Measurements from ENCODE around the gene PHACTR1.
"Not testable (repeated sequence)": the region's sequence is repeated elsewhere in the genome, so short reads cannot be mapped to it uniquely, and the experiment has no call there.

Gene PHACTR1

GRCh38 chr6:13216236-13217014 lies 499.9 kb downstream of the PHACTR1 start:
- DNase-seq = peak in 1 of 2 donors; percentile 25

DNA sequence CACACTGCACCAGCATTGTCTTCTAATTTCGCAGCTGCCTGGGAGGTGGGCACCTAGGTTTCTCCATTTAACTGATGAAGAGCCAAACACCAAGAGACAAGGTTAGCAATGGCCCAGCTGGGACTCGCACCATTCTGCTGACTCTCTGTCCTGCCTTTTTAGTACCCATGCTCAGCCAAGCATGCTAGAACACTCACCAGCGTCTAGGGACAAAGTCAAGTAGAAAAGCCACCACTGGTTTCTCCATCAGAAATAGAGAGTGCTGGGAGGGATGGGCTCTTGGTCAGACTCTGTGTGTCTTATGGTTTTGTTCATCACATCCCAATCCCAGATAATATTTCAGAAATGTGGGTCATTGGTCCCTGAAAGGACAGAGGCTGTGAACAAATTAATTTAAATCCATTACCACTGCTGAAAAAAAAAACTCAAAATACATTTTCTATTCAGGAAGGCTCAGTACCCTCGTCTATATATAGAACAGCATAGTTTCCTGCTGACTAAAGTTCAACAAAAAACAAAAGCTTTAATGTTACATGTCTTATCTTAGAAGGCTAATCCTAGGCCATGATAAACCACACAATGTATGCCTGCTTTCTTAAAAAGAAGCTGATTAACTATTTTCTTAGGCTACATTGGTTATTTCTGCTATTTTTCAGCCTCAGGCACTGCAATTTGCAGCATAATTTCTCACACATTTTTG lies 500.8 kb downstream of the PHACTR1 start:
- no peak for DNase-seq

DNA sequence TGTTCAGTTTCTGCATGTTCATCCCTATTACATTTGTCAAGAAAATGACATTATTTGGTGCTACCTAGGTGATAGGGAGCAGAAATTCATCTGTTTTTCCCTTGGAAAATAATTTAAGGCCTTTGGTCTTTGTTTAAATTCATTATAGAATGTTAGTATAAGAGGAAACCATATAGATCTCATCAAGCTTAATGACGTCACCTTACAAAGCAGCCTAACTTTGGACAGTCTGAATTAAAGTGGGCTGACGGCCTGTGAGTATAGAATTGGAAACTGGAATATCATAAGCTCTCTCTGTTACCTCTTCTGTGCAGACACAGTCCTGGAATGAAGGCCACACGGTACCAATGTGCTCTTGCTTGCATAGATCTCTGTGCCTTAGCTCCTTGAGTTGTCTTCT lies 503.7 kb downstream of the PHACTR1 start:
- DNase-seq = no peak

GRCh38 chr6:13222048-13222447 lies 505.5 kb downstream of the PHACTR1 start:
- no peak for DNase-seq

GRCh38 chr6:13226071-13226470 lies 509.5 kb downstream of the PHACTR1 start:
- DNase-seq = no peak

- DNase-seq = no peak
Measured at GRCh38 chr6:13228264-13229204, 512.0 kb downstream of the PHACTR1 start.

DNA sequence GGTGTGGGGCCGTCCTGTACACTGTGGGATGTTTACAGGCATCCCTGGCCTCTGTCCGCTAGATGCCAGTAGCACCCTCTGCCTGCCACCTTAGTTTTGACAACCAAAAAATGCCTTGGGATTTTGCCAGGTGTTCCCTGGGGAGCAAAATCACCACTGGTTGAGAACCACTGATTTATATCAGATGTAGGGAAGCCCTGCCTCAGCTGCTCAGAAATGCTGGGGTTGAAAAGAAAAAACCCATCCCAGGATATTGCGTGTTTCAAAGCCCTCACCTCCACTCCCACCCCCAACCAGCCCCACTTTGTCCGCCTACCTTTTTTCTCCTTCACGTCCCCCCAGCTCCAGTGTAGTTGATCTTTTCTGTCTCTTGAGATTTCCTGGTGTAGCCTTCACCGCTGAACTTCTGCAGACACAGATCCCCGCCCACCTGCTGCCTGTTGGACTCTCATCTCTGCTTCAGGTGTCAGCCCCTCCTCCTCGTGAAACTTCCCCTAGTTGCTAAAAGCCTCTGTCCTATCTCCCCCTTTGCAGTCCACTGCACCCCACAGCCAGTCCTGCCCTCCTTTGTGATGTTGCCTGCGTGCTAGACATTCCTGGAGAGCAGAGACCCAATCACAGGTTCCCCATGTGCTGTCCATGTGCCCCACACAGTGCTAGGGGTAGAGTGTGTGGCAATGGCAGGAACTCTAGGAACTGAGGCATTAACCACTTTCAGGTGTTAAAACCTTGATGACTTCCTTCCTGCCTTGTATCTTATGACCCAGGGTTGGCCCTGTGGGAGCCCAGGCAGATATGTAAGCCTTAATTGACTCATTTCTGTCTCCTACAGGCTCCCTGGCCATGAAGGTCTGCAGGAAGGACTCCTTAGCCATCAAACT lies 512.9 kb downstream of the PHACTR1 start:
- DNase-seq = no peak

DNA sequence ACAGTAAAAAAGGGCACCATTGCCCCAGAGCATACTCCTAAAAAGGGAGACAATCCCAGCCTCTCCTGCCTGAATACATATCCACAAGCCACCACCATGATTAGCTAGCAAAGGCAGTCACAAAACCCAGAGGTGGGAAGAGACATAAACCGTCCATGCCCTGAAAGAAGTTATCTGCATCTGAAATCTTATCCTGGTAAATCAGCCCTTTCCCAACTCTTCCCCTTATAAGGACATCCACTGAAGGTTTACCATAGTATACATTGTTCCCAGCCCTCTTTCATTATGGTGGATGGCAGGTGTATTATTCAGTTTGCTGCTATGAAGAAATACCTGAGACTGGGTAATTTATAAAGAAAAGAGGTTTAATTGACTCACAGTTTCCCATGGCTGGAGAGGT lies 516.5 kb downstream of the PHACTR1 start:
- no peak for DNase-seq

- no peak for DNase-seq
Measured at GRCh38 chr6:13234130-13234529, 517.6 kb downstream of the PHACTR1 start.

- no peak for DNase-seq
Measured at GRCh38 chr6:13235339-13235738, 518.8 kb downstream of the PHACTR1 start.

- DNase-seq = no peak
Measured at GRCh38 chr6:13237318-13237717, 520.8 kb downstream of the PHACTR1 start.

DNA sequence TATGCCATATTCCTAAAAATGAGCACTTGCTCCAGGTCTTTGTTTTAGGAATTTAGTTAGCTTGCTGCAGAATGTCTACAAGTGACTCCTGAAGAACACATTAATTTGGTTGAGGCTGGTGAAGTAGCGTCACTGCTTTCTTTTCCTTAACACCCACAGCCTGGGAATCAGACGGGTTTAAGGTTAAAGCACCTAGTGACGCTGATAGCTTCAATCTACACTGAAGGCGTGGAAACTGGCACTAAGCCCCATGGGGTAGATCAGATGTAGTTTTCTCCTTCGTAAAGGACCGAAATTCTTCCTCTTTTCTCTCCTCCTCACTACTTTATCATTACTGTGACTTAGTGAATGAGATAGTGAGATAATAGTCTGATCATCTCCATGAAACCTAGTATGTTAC lies 521.5 kb downstream of the PHACTR1 start:
- DNase-seq = no peak

DNA sequence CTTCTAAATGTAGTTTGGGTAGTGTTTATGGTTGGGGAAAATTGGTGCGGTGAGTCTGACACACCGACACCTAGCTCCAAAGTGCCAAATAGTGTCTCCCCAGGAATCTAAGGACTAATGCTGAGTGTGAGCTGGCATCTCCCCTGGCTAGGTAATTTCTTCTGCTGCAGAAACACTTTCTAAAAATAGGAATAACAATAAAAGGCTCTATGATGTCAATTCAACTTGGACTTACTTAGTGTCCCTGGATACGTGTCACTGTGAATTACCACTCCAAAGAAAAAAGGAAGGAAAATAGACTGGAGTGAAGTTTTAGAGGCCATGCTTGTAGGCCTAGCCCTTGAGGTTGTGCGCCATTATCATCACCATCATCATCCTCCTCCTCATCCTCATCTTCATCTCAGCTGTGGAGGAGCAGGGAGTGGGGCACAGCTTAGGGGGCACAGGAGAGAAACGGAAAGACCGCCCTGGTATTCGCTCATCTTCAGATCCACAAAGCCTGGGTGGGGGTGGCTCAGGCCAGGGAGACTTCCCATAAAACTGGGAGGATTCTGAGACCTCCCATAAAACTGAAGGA lies 522.2 kb downstream of the PHACTR1 start:
- DNase-seq = no peak

- DNase-seq = no peak
Measured at GRCh38 chr6:13239530-13240455, 523.2 kb downstream of the PHACTR1 start.

- DNase-seq = no peak
Measured at GRCh38 chr6:13241364-13241763, 524.8 kb downstream of the PHACTR1 start.

DNA sequence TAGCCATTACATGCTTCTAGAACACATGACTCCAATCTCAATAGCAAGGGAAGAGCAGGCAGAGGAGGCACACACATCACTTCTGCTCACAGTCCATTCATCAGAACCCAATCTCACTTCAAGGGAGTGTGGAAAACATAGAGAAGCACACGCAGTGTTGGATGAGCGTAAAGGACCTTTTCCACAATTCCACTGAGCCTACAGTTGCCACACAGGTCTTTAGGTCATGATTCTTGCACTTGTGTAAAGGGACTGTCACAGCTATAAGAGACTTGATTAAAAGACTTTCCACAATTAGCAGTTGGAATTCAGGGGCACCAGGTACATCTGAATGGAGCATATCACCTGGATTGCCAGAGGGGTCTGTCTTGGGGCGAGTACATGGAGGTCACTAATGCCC lies 525.6 kb downstream of the PHACTR1 start:
- no peak for DNase-seq

DNA sequence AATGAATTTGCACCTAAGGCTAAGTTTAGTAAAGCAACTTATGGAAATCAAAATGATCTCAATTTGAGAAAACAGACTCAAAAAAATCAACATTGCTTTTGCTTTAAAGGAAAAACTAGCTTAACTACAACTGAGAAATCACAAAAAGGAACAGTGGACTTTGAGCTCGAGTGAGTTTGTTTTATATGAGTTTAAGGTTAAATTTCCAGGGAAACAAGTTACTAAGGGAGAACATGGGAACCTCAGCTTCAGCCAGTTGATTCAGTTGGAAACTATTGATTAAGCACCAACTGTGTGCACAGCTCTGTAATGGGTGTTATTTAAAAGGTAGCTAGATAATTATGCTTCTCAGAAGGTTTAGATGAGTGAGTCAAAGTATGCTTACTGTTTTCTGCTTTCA lies 526.0 kb downstream of the PHACTR1 start:
- DNase-seq = no peak

DNA sequence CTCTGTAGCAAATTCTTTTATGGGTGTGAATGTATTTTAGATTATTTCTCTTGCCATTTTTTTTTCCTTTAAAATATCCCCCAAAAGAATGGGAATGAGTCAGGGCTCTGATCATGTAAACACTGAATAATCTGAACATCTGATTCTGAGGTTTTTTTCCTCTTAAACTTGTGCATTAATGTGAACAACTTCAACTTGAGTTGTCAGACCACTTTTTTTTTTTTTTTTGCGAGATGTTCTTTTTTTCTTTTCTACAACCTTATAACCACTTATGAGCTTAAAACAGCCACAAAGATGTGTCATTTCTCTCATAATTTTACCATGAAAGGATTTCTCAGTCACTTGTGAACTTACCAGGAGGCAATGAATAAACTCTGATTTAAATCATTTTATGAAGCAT lies 526.5 kb downstream of the PHACTR1 start:
- no peak for DNase-seq

DNA sequence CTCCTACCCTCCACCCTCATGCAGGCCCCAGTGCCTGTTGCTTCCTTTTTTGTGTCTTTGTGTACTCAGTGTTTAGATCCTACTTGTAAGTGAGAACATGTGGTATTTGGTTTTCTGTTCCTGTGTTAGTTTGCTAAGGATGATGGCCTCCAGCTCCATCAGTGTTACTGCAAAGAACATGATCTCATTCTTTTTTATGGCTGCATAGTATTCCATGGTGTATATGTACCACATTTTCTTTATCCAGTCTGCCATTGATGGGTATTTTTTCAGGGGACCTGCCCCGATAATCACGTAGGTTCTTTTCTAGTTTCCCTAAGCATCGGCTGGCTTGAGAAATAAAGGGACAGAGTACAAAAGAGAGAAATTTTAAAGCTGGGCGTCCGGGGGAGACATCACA lies 527.2 kb downstream of the PHACTR1 start:
- DNase-seq = not testable (repeated sequence)

GRCh38 chr6:13247627-13248026 lies 531.1 kb downstream of the PHACTR1 start:
- DNase-seq = no peak

- DNase-seq = no peak
Measured at GRCh38 chr6:13248053-13248452, 531.5 kb downstream of the PHACTR1 start.

Measured in inflammatory macrophage treated with lipopolysaccharide for 1 hour (primary cell).